SK-N-SH treated with all-trans-retinoic acid at 6 μM for 48 hours (cell line): ENCODE data around the gene AADACL3.
"Not testable (repeated sequence)": the region's sequence is repeated elsewhere in the genome, so short reads cannot be mapped to it uniquely, and the experiment has no call there.

Experiments used
- ATAC-seq: fragments of 200-7000 bp; cut with Tn5 transposase; 3 replicates; pipeline ENCODE4 v1.9.1; 2020; ENCODE audit warnings: mild to moderate bottlenecking, moderate library complexity
- ARNTL ChIP-seq: fragments of 450-650 bp; formaldehyde crosslinking; IDR thresholded peaks from 2 replicates; pipeline ENCODE4 v1.5.0; 2020; ENCODE audit warnings: low read depth, mild to moderate bottlenecking, moderate library complexity, borderline replicate concordance
- BACH2 ChIP-seq: fragments of 250-450 bp; sonication (Bioruptor Pico); IDR thresholded peaks from 2 replicates; pipeline ENCODE4 v1.9.0; 2021; ENCODE audit warnings: mild to moderate bottlenecking, borderline replicate concordance
- CREB5 ChIP-seq: fragments of 250-450 bp; sonication (Bioruptor Pico); IDR thresholded peaks from 2 replicates; pipeline ENCODE4 v1.5.1; 2020; ENCODE audit warnings: low read depth, mild to moderate bottlenecking, moderate library complexity
- ESRRG ChIP-seq: fragments of 250-450 bp; sonication (Bioruptor Pico); IDR thresholded peaks from 2 replicates; pipeline ENCODE4 v1.6.1; 2021; ENCODE audit warnings: mild to moderate bottlenecking
- GLIS3 ChIP-seq: fragments of 250-450 bp; sonication (Bioruptor Pico); IDR thresholded peaks from 2 replicates; pipeline ENCODE4 v1.5.0; 2020; ENCODE audit warnings: mild to moderate bottlenecking, moderate library complexity
- ISL1 ChIP-seq: fragments of 250-450 bp; sonication (Bioruptor Pico); IDR thresholded peaks from 2 replicates; pipeline ENCODE4 v2.1.2; 2022; ENCODE audit warnings: mild to moderate bottlenecking, moderate library complexity
- PPARA ChIP-seq: fragments of 250-450 bp; sonication (Bioruptor Pico); IDR thresholded peaks from 2 replicates; pipeline ENCODE4 v1.5.0; 2020; ENCODE audit warnings: mild to moderate bottlenecking, borderline replicate concordance
- RARB ChIP-seq: fragments of 250-450 bp; sonication (Bioruptor Pico); IDR thresholded peaks from 2 replicates; pipeline ENCODE4 v1.8.0; 2021; ENCODE audit warnings: mild to moderate bottlenecking, moderate library complexity
- SNAI2 ChIP-seq: fragments of 250-450 bp; sonication (Bioruptor Pico); IDR thresholded peaks from 2 replicates; pipeline ENCODE4 v1.5.0; 2020; ENCODE audit warnings: mild to moderate bottlenecking, moderate library complexity
- TCF4 ChIP-seq: fragments of 250-450 bp; sonication (Bioruptor Pico); IDR thresholded peaks from 2 replicates; pipeline ENCODE4 v1.8.0; 2021; ENCODE audit warnings: mild to moderate bottlenecking, moderate library complexity, borderline replicate concordance
- ZFP3 ChIP-seq: fragments of 250-450 bp; sonication (Bioruptor Pico); IDR thresholded peaks from 2 replicates; pipeline ENCODE4 v1.5.0; 2020; ENCODE audit warnings: mild to moderate bottlenecking, moderate library complexity
- ZFP30 ChIP-seq: fragments of 450-650 bp; formaldehyde crosslinking; IDR thresholded peaks from 2 replicates; pipeline ENCODE4 v1.5.0; 2022; ENCODE audit warnings: mild to moderate bottlenecking, moderate library complexity
- ZNF565 ChIP-seq: fragments of 450-650 bp; formaldehyde crosslinking; conservative IDR thresholded peaks from 2 replicates; pipeline ENCODE4 v1.5.0; 2020; ENCODE audit warnings: low read depth, mild to moderate bottlenecking, moderate library complexity
- ZNF70 ChIP-seq: fragments of 450-650 bp; formaldehyde crosslinking; IDR thresholded peaks from 2 replicates; pipeline ENCODE4 v1.5.0; 2020; ENCODE audit warnings: mild to moderate bottlenecking, moderate library complexity
- TF ChIP-seq, protein P1 (sequence below): fragments of 250-450 bp; sonication (Bioruptor Pico); IDR thresholded peaks from 2 replicates; pipeline ENCODE4 v1.8.0; 2021; ENCODE audit warnings: low read depth, mild to moderate bottlenecking, moderate library complexity, borderline replicate concordance
- TF ChIP-seq, protein P2 (sequence below): fragments of 250-450 bp; sonication (Bioruptor Pico); IDR thresholded peaks from 2 replicates; pipeline ENCODE4 v1.5.1; 2021; ENCODE audit warnings: mild to moderate bottlenecking, moderate library complexity
- TF ChIP-seq, protein P3 (sequence below): fragments of 250-450 bp; sonication (Bioruptor Pico); IDR thresholded peaks from 2 replicates; pipeline ENCODE4 v1.5.0; 2020; ENCODE audit warnings: mild to moderate bottlenecking, moderate library complexity

Gene AADACL3

GRCh38 chr1:12669529-12670068, 46.3 kb upstream of the AADACL3 start (continued):
- TF ChIP-seq, protein P1, sequence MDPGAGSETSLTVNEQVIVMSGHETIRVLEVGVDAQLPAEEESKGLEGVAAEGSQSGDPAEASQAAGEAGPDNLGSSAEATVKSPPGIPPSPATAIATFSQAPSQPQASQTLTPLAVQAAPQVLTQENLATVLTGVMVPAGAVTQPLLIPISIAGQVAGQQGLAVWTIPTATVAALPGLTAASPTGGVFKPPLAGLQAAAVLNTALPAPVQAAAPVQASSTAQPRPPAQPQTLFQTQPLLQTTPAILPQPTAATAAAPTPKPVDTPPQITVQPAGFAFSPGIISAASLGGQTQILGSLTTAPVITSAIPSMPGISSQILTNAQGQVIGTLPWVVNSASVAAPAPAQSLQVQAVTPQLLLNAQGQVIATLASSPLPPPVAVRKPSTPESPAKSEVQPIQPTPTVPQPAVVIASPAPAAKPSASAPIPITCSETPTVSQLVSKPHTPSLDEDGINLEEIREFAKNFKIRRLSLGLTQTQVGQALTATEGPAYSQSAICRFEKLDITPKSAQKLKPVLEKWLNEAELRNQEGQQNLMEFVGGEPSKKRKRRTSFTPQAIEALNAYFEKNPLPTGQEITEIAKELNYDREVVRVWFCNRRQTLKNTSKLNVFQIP = no peak
- TF ChIP-seq CREB5 (CRISPR knock-in tag) = no peak
- no peak for TF ChIP-seq SNAI2 (CRISPR knock-in tag)
- TF ChIP-seq ZNF565 (CRISPR knock-in tag) = no peak
- no peak for TF ChIP-seq ZFP30 (CRISPR knock-in tag)

DNA sequence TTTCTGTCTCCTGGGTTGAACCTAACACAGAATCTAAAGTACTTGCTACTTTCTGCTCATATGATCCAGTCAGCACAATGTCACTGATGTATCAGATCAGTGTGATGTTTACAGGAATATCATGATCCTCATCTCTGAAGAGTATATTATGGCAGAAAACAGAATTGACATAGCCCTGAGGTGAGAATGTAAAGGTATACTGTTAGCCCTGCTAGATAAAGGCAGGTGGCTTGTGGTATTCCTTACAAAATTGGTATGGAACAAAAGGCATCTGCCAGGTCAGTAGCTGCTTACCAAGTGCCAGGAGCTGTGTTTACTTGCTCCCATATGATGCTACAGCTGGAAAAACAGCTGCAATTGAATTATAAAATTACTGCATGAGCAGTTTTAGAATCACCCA, 41.6 kb upstream of the AADACL3 start:
- TF ChIP-seq, protein P2, sequence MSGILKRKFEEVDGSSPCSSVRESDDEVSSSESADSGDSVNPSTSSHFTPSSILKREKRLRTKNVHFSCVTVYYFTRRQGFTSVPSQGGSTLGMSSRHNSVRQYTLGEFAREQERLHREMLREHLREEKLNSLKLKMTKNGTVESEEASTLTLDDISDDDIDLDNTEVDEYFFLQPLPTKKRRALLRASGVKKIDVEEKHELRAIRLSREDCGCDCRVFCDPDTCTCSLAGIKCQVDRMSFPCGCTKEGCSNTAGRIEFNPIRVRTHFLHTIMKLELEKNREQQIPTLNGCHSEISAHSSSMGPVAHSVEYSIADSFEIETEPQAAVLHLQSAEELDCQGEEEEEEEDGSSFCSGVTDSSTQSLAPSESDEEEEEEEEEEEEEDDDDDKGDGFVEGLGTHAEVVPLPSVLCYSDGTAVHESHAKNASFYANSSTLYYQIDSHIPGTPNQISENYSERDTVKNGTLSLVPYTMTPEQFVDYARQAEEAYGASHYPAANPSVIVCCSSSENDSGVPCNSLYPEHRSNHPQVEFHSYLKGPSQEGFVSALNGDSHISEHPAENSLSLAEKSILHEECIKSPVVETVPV (CRISPR knock-in tag) = no peak
- no peak for TF ChIP-seq ESRRG (CRISPR knock-in tag)
- TF ChIP-seq ISL1 (CRISPR knock-in tag) = no peak
- TF ChIP-seq RARB (CRISPR knock-in tag) = no peak
- no peak for TF ChIP-seq BACH2
- no peak for TF ChIP-seq ZNF565 (CRISPR knock-in tag)
- TF ChIP-seq ARNTL (CRISPR knock-in tag) = no peak
- TF ChIP-seq PPARA (CRISPR knock-in tag) = no peak
- TF ChIP-seq ZFP3 (CRISPR knock-in tag) = no peak
- TF ChIP-seq, all 23 proteins: peak for 0
- ATAC-seq = no peak

DNA sequence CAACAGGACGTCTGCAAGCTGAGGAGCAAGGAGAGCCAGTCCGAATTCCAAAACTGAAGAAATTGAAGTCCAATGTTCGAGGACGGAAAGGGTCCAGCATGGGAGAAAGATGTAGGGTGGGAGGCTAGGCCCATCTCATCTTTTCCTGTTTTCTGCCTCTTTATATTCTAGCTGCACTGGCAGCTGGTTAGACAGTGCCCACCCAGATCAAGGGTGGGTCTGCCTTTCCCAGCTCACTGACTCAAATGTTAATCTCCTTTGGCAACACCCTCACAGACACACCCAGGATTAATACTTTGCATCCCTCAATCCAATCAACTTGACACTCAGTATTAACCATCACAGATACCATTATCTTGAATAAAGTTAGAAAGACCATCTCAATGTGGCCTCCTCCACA, 39.8 kb upstream of the AADACL3 start:
- ATAC-seq = not testable (repeated sequence)

DNA sequence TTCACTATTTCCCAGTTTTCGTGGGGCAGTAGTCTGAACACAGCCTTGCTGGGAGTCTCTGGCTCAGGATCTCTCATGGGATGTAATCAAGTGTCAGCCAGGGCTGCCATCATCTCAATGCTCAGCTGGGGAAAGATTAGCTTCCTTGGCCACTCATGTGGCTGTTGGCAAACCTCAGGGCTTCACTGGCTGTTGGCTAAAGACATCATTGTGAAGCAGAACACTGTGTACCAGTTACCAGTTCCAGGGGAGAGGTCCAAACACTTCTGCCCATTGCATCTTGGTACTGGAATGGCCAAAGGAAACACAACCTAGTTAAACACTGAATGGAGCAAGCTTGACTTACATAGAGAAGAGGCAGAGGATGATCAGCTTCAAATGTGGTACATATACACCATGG, 38.3 kb upstream of the AADACL3 start:
- TF ChIP-seq ZFP30 (CRISPR knock-in tag) (no peak), TCF4 (CRISPR knock-in tag) (no peak), ZNF70 (CRISPR knock-in tag) (no peak)
- no peak for ATAC-seq

GRCh38 chr1:12678350-12678749, 37.6 kb upstream of the AADACL3 start:
- ATAC-seq = no peak
- TF ChIP-seq GLIS3 (CRISPR knock-in tag) = no peak
- no peak for TF ChIP-seq TCF4 (CRISPR knock-in tag)
- no peak for TF ChIP-seq CREB5 (CRISPR knock-in tag)

- TF ChIP-seq, protein P3, sequence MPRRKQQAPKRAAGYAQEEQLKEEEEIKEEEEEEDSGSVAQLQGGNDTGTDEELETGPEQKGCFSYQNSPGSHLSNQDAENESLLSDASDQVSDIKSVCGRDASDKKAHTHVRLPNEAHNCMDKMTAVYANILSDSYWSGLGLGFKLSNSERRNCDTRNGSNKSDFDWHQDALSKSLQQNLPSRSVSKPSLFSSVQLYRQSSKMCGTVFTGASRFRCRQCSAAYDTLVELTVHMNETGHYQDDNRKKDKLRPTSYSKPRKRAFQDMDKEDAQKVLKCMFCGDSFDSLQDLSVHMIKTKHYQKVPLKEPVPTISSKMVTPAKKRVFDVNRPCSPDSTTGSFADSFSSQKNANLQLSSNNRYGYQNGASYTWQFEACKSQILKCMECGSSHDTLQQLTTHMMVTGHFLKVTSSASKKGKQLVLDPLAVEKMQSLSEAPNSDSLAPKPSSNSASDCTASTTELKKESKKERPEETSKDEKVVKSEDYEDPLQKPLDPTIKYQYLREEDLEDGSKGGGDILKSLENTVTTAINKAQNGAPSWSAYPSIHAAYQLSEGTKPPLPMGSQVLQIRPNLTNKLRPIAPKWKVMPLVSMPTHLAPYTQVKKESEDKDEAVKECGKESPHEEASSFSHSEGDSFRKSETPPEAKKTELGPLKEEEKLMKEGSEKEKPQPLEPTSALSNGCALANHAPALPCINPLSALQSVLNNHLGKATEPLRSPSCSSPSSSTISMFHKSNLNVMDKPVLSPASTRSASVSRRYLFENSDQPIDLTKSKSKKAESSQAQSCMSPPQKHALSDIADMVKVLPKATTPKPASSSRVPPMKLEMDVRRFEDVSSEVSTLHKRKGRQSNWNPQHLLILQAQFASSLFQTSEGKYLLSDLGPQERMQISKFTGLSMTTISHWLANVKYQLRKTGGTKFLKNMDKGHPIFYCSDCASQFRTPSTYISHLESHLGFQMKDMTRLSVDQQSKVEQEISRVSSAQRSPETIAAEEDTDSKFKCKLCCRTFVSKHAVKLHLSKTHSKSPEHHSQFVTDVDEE (CRISPR knock-in tag) = no peak
- TF ChIP-seq ISL1 (CRISPR knock-in tag) = no peak
- TF ChIP-seq, all 23 proteins: peak for 0
- ATAC-seq = no peak
Observed at GRCh38 chr1:12678820-12679219, 37.1 kb upstream of the AADACL3 start.
